Measurements from ENCODE around the gene RPRML. TPM values are rescaled to one million over a fixed set of nuclear protein-coding genes. Genes with fewer than 3 reads are reported as not detected.

The RPRML gene
- total and polyA plus RNA-seq, 7 donors: 0.03 to 0.43 (median 0.30) TPM; not detected in 2

DNA sequence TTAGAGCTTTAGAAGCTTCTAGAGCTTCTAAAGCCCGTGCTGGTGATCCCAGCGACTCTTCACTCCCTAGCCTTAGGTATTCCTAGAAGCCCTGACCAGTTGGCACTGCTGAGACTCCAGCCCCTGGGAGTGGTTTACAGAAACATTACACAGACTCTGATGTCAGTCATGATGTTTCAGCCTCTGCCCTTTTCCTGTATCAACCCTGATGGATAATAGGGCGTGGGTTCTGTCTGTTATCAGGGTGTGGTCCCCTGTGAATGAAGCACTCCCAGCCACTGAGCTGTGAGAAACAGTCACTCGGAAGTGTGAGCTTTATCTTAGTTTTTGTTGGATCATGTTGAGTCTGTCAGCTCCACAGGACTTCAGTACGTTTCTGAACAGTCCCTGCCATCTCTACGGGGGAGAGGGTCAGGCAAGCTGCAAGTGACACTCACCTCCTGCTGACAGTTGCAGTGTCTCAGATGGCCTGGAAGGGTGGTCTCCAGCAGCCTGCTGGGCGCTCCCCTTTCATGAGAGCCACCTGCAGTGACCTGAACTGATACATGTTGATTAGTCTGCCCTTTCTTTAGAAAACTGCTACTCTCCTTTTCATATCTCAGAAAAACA, 43.3 kb downstream of the RPRML start:
- no peak overlapping the region for H3K4me3 ChIP-seq
- intact Hi-C loops (cut with DNase I): no loop called here
- ATAC-seq (no peak), DNase-seq (no peak)
- H3K4me1 ChIP-seq: no peaks in the 10 kb centered on the region
- TF ChIP-seq CTCF (IDR thresholded peaks at IDR 0.05): no peak
- WGBS, 3 donors: 72 to 81% (median 75%) methylated on average over 7 of the region's 7 CpGs
- no peaks in the 10 kb centered on the region for H3K27me3 ChIP-seq (ENCODE audit: insufficient read depth in 3 of 3, low read length in 2 of 3)
- H3K9me3 ChIP-seq: no peaks in the 10 kb centered on the region
- no peak overlapping the region for H3K27ac ChIP-seq
- peaks cover 18 to 100% of the 10 kb centered on the region in 2 donors for H3K36me3 ChIP-seq (ENCODE audit: insufficient read depth in 1 of 2, low read depth in 1 of 2)

- 91 to 93% (median 92%) methylated on average over 4 of the region's 4 CpGs for WGBS, 3 donors
- TF ChIP-seq CTCF (IDR thresholded peaks at IDR 0.05): no peak
- ATAC-seq (no peak), DNase-seq (no peak)
- Histone ChIP-seq H3K4me1 (peaks cover 21% of the 10 kb centered on the region), H3K4me3 (no peak overlapping the region), H3K27ac (no peak overlapping the region), H3K9me3 (no peaks in the 10 kb centered on the region), H3K36me3 (ENCODE audit: insufficient read depth in 1 of 2, low read depth in 1 of 2) (peaks cover 10 to 77% of the 10 kb centered on the region in 2 donors), H3K27me3 (ENCODE audit: insufficient read depth in 3 of 3, low read length in 2 of 3) (no peaks in the 10 kb centered on the region)
- intact Hi-C loops (cut with DNase I): no loop called here
These were observed 47.5 kb downstream of the RPRML start for GRCh38 chr17:46931596-46931995.

GRCh38 chr17:46930051-46930450, 49.0 kb downstream of the RPRML start:
- Histone ChIP-seq H3K27me3 (ENCODE audit: insufficient read depth in 3 of 3, low read length in 2 of 3) (no peaks in the 10 kb centered on the region), H3K36me3 (ENCODE audit: insufficient read depth in 1 of 2, low read depth in 1 of 2) (peaks cover 8 to 62% of the 10 kb centered on the region in 2 donors), H3K4me1 (peaks cover 30% of the 10 kb centered on the region), H3K4me3 (no peak overlapping the region), H3K27ac (no peak overlapping the region), H3K9me3 (no peaks in the 10 kb centered on the region)
- ATAC-seq (no peak), DNase-seq (no peak)
- WGBS, 3 donors: 90 to 95% (median 90%) methylated on average over 4 of the region's 4 CpGs
- no peak for TF ChIP-seq CTCF (IDR thresholded peaks at IDR 0.05)
- intact Hi-C loops (cut with DNase I): no loop called here

GRCh38 chr17:46929413-46929812, 49.6 kb downstream of the RPRML start:
- Histone ChIP-seq H3K4me3 (no peak overlapping the region), H3K9me3 (no peaks in the 10 kb centered on the region), H3K27ac (no peak overlapping the region), H3K4me1 (peaks cover 37% of the 10 kb centered on the region), H3K27me3 (ENCODE audit: insufficient read depth in 3 of 3, low read length in 2 of 3) (no peaks in the 10 kb centered on the region), H3K36me3 (ENCODE audit: insufficient read depth in 1 of 2, low read depth in 1 of 2) (peaks cover 8 to 55% of the 10 kb centered on the region in 2 donors)
- no peak for TF ChIP-seq CTCF (IDR thresholded peaks at IDR 0.05)
- 60 to 70% (median 65%) methylated on average over 6 of the region's 6 CpGs for WGBS, 3 donors
- no peak for DNase-seq
- no peak for ATAC-seq
- intact Hi-C loops (cut with DNase I): no loop called here
